Right lobe of liver (tissue), 4 donors: ENCODE results near the gene DUSP2.

Source experiments
- CTCF ChIP-seq, 4 donors: fragments of 200-600 bp in 3 of 4; fragments of 450-650 bp in 1 of 4; IDR thresholded peaks; one replicate each; pipeline versions ENCODE4 v1.5.1 to v1.8.0; 2016 to 2022; ENCODE audit warnings: antibody characterized with exemption in 4 of 4, mild to moderate bottlenecking in 2 of 4
- POLR2A ChIP-seq: fragments of 450-650 bp; IDR thresholded peaks from one replicate; pipeline ENCODE4 v1.6.1; 2017; ENCODE audit warnings: antibody characterized with exemption, mild to moderate bottlenecking
- donor health status: DM: no; HTN: no; CAD: no.
- donor health status: DM: no; HTN: no; CAD: no.
- donor health status: DM: no; HTN: yes; CAD: no.

GRCh38 chr2:96103761-96104486 lies 41.3 kb downstream of the DUSP2 start:
- TF ChIP-seq POLR2A (no peak), CTCF (IDR thresholded peaks at IDR 0.05) (no peak)
